GM12891 (cell line): ENCODE measurements around the gene SHISA6.

Source experiments
- POLR2A ChIP-seq: IDR thresholded peaks from 2 replicates; pipeline ENCODE4 v1.6.1; 2011; ENCODE audit warnings: low read depth, low read length, control low read depth
- POLR2AphosphoS5 ChIP-seq: IDR thresholded peaks from 2 replicates; pipeline ENCODE4 v1.6.1; 2011; ENCODE audit warnings: low read depth, low read length, control low read depth
- POU2F2 ChIP-seq: IDR thresholded peaks from 2 replicates; pipeline ENCODE4 v1.6.1; 2011; ENCODE audit warnings: low read depth, mild to moderate bottlenecking, control low read depth, low read length, moderate library complexity
- TAF1 ChIP-seq: IDR thresholded peaks from 2 replicates; pipeline ENCODE4 v1.6.1; 2011; ENCODE audit warnings: low read depth, low read length, control low read depth

DNA sequence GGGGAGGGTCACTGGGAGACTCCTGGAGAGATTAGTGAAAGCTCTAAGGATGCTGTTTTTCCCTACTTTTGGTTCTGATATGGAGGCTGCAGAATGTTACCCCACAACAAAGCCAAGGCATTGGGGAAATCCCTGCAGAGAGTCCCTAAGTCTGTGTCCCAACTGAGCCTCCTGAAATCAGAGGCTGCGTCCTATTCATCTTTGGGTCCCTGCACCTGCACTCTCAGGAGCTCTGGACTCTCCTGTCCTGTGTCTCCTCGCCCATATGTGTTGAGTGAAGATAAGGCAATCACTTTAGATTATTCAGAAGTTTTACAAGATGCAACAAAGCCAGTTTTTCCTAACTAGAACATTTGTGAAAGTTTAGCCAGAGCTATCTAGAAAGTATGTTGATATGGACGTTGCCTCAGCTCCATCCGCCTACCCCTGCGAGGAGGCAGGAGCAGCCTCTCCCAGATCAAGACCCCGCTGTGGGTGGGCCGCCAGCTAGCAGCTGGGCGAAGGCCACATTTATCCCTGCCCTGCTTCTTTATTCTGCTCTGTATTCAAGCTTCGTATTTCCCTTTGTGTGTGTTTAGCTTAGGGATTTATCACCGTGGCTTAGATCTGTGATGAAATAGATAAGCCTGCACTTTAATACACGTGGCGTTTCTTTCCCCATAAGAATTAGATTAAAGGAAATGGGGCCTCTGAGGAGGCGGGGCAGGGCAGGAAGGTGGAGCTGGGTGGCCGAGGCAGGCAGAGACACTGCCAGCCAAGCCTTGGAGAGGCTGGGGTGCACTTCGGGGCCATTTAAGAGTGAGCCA is 37.4 kb downstream of the SHISA6 start:
- no peak for TF ChIP-seq POLR2A
- TF ChIP-seq POU2F2: no peak
- TF ChIP-seq POLR2AphosphoS5: no peak
- TF ChIP-seq TAF1: no peak
